Raji (cell line): ENCODE results near the gene CEP131.

ENCODE experiments used
- POLR2A ChIP-seq: IDR thresholded peaks from 2 replicates; pipeline ENCODE4 v1.6.1; 2011; ENCODE audit warnings: low read depth, low read length, control low read depth; ENCODE audit not compliant: insufficient read depth

Gene CEP131

DNA sequence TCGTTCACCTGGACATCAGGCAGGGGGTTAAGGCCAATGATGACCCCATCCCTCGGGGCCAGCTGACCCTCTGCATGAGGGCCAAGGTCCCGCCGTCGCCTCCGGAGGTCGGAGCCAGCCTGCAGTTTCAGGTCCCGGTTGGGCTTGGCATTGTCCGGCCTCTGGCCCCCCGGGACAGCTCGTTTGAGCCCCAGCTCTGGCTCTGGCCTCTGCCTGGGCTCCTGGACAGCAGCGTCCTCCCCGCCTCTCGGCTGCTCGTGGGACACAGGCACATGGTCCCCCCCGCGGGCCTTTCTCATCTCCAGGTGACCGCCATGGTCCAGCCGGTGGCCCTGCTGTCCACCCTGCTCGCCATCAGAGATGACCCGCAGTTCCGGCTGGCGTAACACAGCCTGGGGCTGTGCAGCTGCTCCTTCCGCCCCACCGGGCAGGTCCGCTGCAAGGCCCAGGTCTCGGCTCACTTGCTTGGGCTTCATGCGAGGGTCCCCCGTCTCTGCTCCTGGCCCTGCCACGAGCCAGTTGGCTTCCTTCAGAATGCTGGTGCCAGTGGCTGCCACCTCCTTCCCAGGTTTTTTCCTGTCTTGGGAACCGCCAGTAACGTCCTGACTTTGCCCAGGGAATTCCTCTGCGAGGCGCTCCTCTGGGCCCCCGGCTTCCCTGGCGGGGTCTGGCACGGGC, 23.0 kb upstream of the CEP131 start:
- TF ChIP-seq POLR2A, result no peak

- 0 out of 2 replicates have a peak, but pooled peaks have one; percentile 21 for TF ChIP-seq POLR2A
Measured at GRCh38 chr17:81245024-81245664, 22.4 kb upstream of the CEP131 start.

DNA sequence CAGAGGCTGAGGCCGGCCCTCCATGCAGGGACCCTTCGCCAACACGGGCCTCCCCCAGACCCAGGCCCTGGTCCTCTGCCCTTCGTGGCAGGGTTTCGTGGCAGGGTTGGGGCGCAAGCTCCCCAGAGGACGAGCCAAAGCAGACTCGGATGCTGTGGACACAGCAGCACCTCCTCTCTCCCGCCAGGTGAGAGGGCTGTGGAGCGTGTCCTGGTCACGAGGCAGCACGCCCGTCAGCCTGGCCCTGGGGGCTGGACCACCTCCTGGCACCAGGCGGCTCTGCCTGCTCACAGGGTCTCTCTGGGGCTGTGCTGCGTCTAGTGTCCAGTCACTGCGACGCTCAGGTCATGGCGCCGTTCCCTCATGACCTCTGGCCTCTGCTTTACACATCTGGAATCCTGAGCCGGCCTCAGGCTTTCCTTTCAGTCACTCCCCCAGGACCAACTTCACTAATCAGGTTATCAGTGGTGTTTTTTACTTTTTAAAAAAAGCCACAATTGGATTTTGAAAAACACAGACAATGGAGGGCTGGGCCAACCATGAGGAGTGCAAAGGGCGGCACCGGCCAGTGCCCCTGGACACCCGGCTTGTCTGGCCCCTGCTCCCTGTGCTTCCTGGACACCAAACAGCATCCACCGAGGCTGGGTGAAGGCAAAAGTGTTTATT, 21.7 kb upstream of the CEP131 start:
- TF ChIP-seq POLR2A, result no peak; the same call in none of the 2 replicates

DNA sequence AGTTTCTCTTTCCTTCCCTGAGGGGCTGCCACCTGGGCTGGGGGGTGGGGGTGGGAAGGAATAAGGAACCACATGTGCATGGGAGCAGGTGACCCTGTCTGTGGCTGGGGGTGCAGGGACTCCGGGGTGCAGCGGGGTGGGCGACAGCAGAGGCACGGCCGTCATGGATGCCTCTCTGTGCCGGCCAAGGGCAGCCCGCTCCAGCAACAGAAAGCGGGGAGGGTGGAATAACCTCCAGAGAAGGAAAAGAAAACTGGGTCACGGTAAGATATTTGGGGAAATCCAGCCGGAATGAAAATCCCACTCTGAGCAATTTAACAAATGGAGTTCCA, 20.5 kb upstream of the CEP131 start:
- no peak for TF ChIP-seq POLR2A

DNA sequence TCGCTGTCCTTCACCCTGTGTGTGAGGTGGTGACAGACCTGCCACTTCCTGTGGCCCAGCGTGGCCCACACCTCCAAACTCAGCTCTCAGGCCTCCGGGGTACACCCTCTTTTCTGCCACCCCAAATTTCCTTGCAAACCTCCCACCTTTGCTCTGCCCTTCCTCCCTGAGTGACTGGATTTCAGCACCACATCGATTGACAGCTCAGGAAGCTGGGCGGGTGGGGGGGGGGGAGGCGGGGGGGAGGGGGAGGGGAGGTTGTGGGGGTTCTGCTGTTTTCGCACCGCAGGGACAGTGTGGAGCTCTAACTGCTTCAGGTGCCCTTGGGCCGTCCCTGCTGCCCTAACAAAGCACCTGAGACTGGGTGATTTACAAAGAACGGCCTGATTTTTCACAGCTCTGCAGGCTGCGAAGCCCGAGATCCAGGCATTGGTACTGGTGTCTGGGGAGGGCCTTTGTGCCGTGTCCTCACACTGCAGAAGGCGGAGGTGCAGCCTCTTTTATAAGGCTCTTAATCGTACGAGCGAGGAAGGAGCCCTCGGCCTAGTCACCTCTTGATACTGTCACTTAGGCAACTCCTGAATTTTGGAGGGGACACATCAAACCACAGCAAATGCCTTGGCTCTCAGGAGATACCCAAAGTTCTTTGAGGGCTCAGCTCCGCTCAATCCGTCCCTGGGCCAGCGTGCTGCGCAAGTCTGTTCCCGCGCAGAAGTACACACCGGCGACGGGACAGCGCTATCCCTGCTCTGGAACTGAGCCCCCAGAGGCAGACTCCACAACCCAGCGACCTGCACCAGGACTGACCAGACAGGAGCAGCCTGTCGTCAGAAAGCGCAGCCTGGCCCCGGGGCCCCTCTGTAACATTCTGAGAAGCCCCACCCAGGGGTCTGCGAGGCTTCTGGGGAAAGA, 19.9 kb upstream of the CEP131 start:
- TF ChIP-seq POLR2A, result no peak

- TF ChIP-seq POLR2A, result no peak
Measured at GRCh38 chr17:81241648-81242420, 19.1 kb upstream of the CEP131 start.

DNA sequence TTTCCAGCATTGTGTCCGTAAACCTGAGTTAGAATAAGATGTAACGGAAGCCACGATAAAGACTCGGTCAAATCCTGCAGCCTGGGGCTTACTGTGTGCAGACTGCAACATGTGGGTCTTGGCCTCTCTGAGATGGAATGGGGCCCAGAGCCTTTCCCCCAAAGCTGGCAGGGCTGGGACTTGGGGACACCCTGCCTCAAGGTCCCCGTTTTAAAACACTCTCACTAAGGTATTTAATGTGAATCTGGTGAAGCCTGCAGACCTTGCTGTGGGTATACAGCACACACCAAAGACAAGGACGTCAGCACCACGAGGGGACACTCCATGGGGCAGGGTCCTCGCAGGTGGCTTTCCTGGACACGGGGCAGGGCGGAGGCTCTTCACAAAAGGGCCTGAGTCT, 18.4 kb upstream of the CEP131 start:
- TF ChIP-seq POLR2A, result no peak

DNA sequence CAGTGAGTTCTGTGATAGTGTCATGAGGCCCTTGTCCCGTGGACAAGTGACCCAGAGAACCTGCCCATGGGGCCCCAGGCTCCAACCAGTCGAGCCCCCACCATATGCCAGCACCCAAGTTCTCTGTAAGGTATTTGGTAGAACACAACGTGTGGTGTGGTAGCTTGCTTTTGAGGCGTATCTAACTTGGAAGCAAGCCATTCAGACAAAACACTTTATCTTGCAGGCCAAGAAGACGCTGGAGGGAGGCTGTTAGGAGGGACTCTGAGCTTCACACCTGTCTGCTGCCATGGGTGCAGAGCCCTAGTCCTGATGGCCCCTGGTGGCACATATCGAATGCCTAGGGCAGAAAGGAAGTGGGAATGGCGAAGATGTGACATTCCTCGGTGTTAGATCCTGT, 18.0 kb upstream of the CEP131 start:
- TF ChIP-seq POLR2A, result no peak

DNA sequence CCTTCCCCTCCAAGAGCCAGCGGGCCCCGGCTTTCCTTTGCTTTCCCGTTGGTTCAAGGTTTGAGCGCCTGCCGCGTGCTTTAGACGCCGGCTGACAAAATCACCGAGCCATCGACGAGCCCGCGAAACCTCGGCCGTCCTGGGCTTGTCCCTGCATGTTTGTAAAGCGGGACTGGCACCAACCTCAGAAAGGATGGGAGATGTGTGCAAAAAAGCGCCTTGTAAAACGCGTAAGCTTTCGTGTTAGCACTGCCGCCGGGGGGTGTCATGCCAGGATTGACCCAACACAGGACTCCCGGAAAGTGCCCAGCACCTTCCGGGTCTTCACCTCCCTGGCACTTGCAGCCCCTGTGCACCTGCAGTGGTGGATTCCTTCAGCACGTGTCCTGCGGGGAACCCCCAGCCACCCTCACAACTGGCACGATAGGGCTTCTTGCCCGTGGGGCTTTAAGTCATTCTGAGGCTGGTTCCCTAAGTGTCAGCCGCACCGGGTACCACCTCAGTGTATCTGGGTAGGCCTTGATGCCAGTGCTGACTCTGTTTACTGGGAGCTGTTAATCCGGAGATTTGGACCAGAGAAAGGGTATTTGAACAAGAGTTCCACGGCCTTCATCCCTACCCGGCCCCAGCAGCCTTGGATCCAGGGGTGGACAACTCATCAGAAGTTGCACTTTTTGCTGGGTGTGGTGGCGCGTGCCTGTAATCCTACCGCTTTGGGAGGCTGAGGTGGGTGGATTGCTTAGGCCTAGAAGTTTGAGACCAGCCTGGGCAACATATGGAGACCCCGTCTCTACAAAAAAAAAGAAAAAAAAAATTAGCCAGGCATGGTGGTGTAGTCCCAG, 17.2 kb upstream of the CEP131 start:
- TF ChIP-seq POLR2A, result peak; percentile 48

DNA sequence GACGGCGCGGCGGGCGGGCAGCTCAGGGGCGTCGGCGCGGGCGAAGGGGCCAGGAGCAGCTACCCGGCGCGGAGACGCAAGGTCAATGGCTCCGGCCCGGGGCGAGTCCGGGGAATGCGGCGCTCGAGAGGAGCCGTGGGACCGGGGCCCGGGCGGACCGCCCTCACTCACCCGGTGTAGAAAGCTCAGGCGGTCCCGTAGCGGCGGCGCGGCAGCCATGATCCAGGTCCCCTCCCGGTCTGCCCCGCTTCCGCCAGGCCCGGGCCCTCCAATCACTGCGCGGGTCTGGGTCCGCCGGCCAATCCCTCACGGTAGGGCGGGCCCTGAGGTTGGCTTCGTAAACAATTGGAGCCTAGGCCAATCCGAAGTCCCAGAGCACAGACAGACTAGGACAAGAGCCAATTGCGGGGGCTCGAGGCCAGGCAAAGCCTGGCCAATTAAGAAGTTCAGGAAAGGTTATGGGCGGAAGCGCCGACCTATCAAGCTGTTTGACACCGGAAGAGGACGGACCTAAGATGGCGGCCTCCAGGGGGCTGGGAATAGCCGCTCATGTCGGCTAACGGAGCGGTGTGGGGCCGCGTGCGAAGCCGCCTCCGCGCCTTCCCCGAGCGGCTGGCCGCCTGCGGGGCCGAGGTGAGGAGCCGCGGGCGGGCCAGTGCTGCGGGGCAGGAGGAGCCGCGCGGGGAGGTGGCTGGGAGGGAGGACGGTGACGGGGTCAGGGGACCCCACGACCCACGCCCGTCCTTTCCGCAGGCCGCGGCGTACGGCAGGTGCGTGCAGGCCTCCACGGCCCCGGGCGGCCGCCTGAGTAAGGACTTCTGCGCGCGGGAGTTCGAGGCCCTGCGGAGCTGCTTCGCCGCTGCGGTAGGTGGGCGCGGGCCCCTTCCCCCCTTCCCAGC, 16.3 kb upstream of the CEP131 start, which contains the start of the genes NDUFAF8 and TEPSIN:
TSS of gene NDUFAF8 (plus strand) at position 504 of the 899 bp plus-strand sequence. CDS start at position 550, 46 bp downstream.
TSS of gene TEPSIN (minus strand) at position 241 of the 899 bp plus-strand sequence. CDS start at position 219, 22 bp downstream.
- TF ChIP-seq POLR2A, result peak; percentile 66

DNA sequence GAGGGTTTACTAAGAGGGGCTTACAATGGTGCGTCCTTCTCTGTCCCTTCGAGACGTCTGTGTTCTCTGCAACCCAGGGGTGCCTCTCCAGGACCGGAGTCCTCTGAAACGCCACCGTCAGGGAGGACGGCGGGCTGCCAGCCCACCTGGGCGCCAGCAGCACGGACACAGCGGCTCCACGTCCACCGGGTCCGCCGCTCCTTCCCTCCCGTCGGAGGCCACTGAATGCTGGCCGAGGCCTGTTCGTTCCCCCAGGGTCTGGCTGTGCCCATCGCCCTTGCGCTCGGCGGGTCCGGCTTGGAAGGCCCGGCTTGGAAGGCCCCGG, 15.7 kb upstream of the CEP131 start:
- TF ChIP-seq POLR2A, result no peak
